Hepatocyte (in vitro differentiated cells): ENCODE data around the gene GALNT5. TPM values are rescaled to one million over a fixed set of nuclear protein-coding genes. Genes with fewer than 3 reads are reported as not detected.

Experiments used
- DNase-seq: peaks from one replicate; pipeline ENCODE4 v3.0.0-alpha.2; 2016; ENCODE audit warnings: low spot score
- H2AFZ ChIP-seq: fragments of 200-600 bp; sonication (generic); 2 replicates; pipeline ENCODE4 v1.6.0; 2016; ENCODE audit warnings: antibody characterized with exemption, mild to moderate bottlenecking
- H3K27ac ChIP-seq: fragments of 200-600 bp; sonication (generic); 2 replicates; pipeline ENCODE4 v1.5.1; 2016; ENCODE audit warnings: mild to moderate bottlenecking
- H3K27me3 ChIP-seq: fragments of 200-600 bp; sonication (generic); 2 replicates; pipeline ENCODE4 v1.6.1; 2016
- H3K36me3 ChIP-seq: fragments of 200-600 bp; sonication (generic); replicated peaks from 2 replicates; pipeline ENCODE4 v1.5.1; 2016; ENCODE audit warnings: low read depth; ENCODE audit not compliant: insufficient read depth
- H3K4me1 ChIP-seq: fragments of 200-600 bp; sonication (generic); 2 replicates; pipeline ENCODE4 v1.5.1; 2016; ENCODE audit warnings: mild to moderate bottlenecking, moderate library complexity; ENCODE audit not compliant: insufficient read depth
- H3K4me2 ChIP-seq: fragments of 200-600 bp; sonication (generic); 2 replicates; pipeline ENCODE4 v1.6.0; 2016
- H3K4me3 ChIP-seq: fragments of 200-600 bp; sonication (generic); 2 replicates; pipeline ENCODE4 v1.5.1; 2016; ENCODE audit warnings: mild to moderate bottlenecking
- H3K79me2 ChIP-seq: fragments of 200-600 bp; sonication (generic); 2 replicates; pipeline ENCODE4 v1.6.0; 2017; ENCODE audit warnings: mild to moderate bottlenecking
- H3K9me2 ChIP-seq: fragments of 200-600 bp; sonication (generic); replicated peaks from 2 replicates; pipeline ENCODE4 v1.6.0; 2017; ENCODE audit warnings: mild to moderate bottlenecking; ENCODE audit not compliant: insufficient read depth
- H3K9me3 ChIP-seq: fragments of 200-600 bp; sonication (generic); 2 replicates; pipeline ENCODE4 v1.5.1; 2016; ENCODE audit warnings: low read depth, mild to moderate bottlenecking
- H4K20me1 ChIP-seq: fragments of 200-600 bp; sonication (generic); 2 replicates; pipeline ENCODE4 v1.6.0; 2016; ENCODE audit warnings: mild to moderate bottlenecking; ENCODE audit not compliant: insufficient read depth, poor library complexity, severe bottlenecking
- EZH2 ChIP-seq: fragments of 200-600 bp; sonication (generic); IDR thresholded peaks from 2 replicates; pipeline ENCODE4 v1.6.1; 2016; ENCODE audit warnings: antibody characterized with exemption, mild to moderate bottlenecking, borderline replicate concordance
- EZH2phosphoT487 ChIP-seq: fragments of 200-600 bp; sonication (generic); IDR thresholded peaks from one replicate; pipeline ENCODE4 v1.6.1; 2018; ENCODE audit warnings: antibody characterized with exemption, mild to moderate bottlenecking, low read depth, moderate library complexity; ENCODE audit not compliant: unreplicated experiment, severe bottlenecking
- WGBS: methylation state at CpG from one replicate; pipeline ENCODE4 v1.1.6; 2016; ENCODE audit warnings: low lambda C conversion rate; ENCODE audit errors: missing lambda C conversion rate; 5-methylcytosine and 5-hydroxymethylcytosine counted together
- polyA plus RNA-seq: library from polyadenylated mRNA; unstranded; fragments of >200 nt; fragmentation: Nextera tagmentation; extraction: Ambion mirVana; gene quantifications from 2 replicates; pipeline ENCODE4 v1.2.1, GENCODE V29; 2016
- total RNA-seq: library from RNA; depleted of rRNA; stranded (reverse); fragments of >200 nt; gene quantifications from 2 replicates; pipeline ENCODE4 v1.2.3, GENCODE V29; 2014
- TF ChIP-seq, protein P1 (sequence below): fragments of 200-600 bp; sonication (generic); IDR thresholded peaks from 2 replicates; pipeline ENCODE4 v1.5.1; 2016; ENCODE audit warnings: antibody characterized with exemption, mild to moderate bottlenecking; ENCODE audit not compliant: poor library complexity

GALNT5 gene
- total and polyA plus RNA-seq, 2 experiments from 2014 or later: 6.0 to 16.3 TPM

DNA sequence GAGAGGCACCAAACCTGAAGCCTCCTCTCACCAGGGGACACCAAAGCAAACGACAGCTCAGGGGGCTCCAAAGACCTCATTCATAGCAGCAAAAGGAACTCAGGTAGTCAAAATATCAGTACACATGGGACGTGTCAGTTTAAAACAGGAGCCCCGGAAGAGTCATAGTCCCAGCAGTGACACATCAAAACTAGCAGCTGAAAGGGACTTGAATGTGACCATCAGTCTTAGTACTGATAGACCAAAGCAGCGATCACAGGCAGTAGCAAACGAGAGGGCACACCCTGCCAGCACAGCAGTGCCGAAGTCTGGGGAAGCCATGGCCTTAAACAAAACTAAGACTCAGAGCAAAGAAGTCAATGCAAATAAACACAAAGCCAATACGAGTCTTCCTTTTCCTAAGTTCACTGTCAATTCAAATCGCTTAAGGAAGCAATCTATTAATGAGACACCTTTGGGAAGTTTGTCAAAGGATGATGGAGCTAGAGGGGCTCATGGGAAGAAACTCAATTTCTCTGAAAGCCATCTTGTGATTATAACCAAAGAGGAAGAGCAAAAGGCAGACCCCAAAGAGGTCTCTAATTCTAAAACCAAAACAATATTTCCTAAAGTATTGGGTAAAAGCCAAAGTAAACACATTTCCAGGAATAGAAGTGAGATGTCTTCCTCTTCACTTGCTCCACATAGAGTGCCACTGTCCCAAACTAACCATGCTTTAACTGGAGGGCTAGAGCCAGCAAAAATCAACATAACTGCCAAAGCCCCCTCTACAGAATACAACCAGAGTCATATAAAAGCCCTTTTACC is 1.2 kb downstream of the GALNT5 start:
- H3K4me2 ChIP-seq: peak overlapping the region; percentile 78
- TF ChIP-seq, protein P1, sequence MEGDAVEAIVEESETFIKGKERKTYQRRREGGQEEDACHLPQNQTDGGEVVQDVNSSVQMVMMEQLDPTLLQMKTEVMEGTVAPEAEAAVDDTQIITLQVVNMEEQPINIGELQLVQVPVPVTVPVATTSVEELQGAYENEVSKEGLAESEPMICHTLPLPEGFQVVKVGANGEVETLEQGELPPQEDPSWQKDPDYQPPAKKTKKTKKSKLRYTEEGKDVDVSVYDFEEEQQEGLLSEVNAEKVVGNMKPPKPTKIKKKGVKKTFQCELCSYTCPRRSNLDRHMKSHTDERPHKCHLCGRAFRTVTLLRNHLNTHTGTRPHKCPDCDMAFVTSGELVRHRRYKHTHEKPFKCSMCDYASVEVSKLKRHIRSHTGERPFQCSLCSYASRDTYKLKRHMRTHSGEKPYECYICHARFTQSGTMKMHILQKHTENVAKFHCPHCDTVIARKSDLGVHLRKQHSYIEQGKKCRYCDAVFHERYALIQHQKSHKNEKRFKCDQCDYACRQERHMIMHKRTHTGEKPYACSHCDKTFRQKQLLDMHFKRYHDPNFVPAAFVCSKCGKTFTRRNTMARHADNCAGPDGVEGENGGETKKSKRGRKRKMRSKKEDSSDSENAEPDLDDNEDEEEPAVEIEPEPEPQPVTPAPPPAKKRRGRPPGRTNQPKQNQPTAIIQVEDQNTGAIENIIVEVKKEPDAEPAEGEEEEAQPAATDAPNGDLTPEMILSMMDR: no peak
- TF ChIP-seq EZH2phosphoT487 (no peak), EZH2 (no peak)
- 71% methylated on average over 8 of the region's 8 CpGs for WGBS
- H2AFZ ChIP-seq: peak overlapping the region; percentile 55
- H3K36me3 ChIP-seq: no peaks in the 10 kb centered on the region
- DNase-seq: peak; percentile 32
- no peak overlapping the region for H3K4me3 ChIP-seq
- no peaks in the 10 kb centered on the region for H3K79me2 ChIP-seq
- no peaks in the 10 kb centered on the region for H3K9me2 ChIP-seq
- no peaks in the 10 kb centered on the region for H4K20me1 ChIP-seq
- H3K27me3 ChIP-seq: no peaks in the 10 kb centered on the region
- no peaks in the 10 kb centered on the region for H3K9me3 ChIP-seq
- H3K4me1 ChIP-seq: peaks cover 38% of the 10 kb centered on the region
- peak overlapping the region; percentile 96 for H3K27ac ChIP-seq

- Histone ChIP-seq H3K36me3 (no peaks in the 10 kb centered on the region), H3K79me2 (no peaks in the 10 kb centered on the region), H3K4me2 (peak overlapping the region; percentile 78), H3K27ac (peak overlapping the region; percentile 96), H3K27me3 (no peaks in the 10 kb centered on the region), H4K20me1 (no peaks in the 10 kb centered on the region), H3K9me3 (no peaks in the 10 kb centered on the region), H2AFZ (no peak overlapping the region), H3K9me2 (no peaks in the 10 kb centered on the region), H3K4me1 (peaks cover 39% of the 10 kb centered on the region), H3K4me3 (no peak overlapping the region)
- WGBS: 97% methylated on average over 2 of the region's 2 CpGs
- no peak for DNase-seq
- TF ChIP-seq EZH2phosphoT487 (no peak), EZH2 (no peak)
- TF ChIP-seq, protein P1: no peak
These were observed 1.9 kb downstream of the GALNT5 start for GRCh38 chr2:157259386-157259785.

DNA sequence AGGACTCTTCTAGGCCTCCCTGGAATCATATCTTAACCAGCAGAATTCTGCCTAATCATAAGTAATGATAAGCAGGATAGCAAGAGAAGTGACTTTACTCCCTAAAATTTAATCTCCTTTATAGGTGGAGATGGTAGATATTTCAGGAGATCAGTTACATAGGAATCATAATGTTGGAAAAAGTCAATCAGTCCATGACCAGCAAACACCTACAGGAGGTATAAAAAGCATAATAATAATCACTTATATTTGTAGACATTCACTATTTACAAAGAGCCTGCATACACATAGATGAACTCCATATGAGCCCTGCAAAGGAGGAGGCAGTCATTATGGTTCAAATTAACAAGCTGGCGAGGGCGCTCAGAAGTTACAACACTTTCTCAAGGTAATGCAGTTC is 2.5 kb downstream of the GALNT5 start:
- Histone ChIP-seq H3K79me2 (no peaks in the 10 kb centered on the region), H3K4me3 (no peak overlapping the region), H3K4me2 (peak overlapping the region; percentile 78), H3K36me3 (no peaks in the 10 kb centered on the region), H3K27ac (peak overlapping the region; percentile 96), H2AFZ (no peak overlapping the region), H3K9me2 (no peaks in the 10 kb centered on the region), H4K20me1 (no peaks in the 10 kb centered on the region), H3K9me3 (no peaks in the 10 kb centered on the region), H3K4me1 (peaks cover 42% of the 10 kb centered on the region), H3K27me3 (no peaks in the 10 kb centered on the region)
- WGBS: 93% methylated on average over 2 of the region's 2 CpGs
- no peak for DNase-seq
- no peak for TF ChIP-seq EZH2phosphoT487

- no peak overlapping the region for H3K4me3 ChIP-seq
- no peaks in the 10 kb centered on the region for H3K27me3 ChIP-seq
- H4K20me1 ChIP-seq: no peaks in the 10 kb centered on the region
- peak overlapping the region; percentile 5 for H2AFZ ChIP-seq
- peak overlapping the region; percentile 78 for H3K4me2 ChIP-seq
- H3K9me3 ChIP-seq: no peaks in the 10 kb centered on the region
- no peaks in the 10 kb centered on the region for H3K79me2 ChIP-seq
- H3K9me2 ChIP-seq: no peaks in the 10 kb centered on the region
- 61% methylated on average over 4 of the region's 4 CpGs for whole genome bisulfite sequencing
- DNase-seq: no peak
- peak overlapping the region; percentile 96 for H3K27ac ChIP-seq
- peaks cover 42% of the 10 kb centered on the region for H3K4me1 ChIP-seq
- TF ChIP-seq EZH2 (no peak), EZH2phosphoT487 (no peak)
- TF ChIP-seq, protein P1: no peak
- H3K36me3 ChIP-seq: no peaks in the 10 kb centered on the region
These were observed 3.2 kb downstream of the GALNT5 start for GRCh38 chr2:157260533-157261198.
